HG02588 (cell line): ENCODE data around the gene PTPDC1.

Source experiments
- ATAC-seq: cut with Tn5 transposase; IDR thresholded peaks from one replicate; pipeline ENCODE4 v1.9.1; 2021; ENCODE audit warnings: mild to moderate bottlenecking, moderate library complexity; ENCODE audit not compliant: unreplicated experiment

PTPDC1 gene

DNA sequence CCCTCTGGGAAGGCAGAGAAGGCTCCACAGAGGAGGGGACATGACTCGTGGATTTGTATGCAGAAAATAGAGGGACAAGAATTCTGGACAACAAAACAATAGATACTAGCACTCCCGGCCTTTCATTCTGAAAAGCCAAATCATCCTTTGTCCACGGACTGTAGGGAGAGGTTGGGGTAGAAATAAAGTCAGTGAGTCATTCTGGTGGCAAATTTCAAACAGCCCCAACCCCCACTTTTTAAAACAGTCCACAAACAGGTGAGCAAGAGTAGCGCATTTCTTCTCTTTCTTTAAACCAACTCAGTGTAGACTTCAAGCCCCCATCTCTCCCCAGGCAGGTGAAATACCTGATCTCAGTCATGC, 56.1 kb downstream of the PTPDC1 start:
- ATAC-seq, result no peak

DNA sequence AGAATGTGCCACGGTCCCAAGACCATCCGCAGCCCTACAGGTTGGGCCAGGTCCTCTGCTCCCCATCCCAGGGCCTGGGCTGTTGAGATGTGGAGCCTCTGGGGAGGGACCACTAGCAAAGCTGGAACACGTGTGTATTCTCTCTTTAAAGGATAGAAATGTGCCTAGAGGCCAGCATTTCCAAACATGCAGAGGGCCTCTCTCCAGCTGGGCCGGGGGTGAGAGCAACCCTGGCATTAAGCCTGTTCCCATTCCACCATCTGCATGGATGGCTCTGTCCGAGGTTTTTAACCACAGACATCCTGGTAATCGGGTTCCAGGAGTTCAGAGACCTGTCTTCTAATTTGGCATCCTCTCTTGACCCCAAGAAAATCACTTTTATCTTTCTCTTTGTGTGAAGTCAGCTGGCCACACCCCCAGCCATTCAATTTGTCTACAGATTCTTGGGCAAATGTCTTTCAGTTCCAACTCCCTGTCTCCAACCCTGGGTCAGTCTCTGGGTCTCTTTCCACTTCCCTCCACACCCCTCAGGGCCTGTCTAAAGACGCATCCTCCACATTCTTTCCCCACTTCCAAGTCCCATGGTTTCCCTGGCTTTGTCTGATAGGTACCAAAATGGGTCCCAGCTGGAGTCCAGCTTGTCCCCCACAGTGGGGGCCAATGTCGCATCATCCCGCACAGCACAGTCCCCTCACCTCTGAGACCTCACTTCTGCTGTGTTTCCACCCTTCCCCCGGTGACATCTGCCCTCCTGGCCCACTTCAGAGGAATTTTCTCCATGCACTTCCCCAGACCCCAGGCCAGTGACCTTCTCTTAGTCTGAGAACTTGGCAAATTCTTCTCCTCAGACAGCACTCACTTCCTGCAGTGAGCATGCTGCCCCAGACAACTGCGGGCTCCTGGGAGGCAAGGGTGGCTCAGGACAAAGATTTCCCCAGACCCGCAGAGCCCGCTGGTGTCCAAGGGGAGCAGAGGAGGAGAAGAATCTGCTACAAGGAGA, 56.8 kb downstream of the PTPDC1 start:
- ATAC-seq, result no peak

DNA sequence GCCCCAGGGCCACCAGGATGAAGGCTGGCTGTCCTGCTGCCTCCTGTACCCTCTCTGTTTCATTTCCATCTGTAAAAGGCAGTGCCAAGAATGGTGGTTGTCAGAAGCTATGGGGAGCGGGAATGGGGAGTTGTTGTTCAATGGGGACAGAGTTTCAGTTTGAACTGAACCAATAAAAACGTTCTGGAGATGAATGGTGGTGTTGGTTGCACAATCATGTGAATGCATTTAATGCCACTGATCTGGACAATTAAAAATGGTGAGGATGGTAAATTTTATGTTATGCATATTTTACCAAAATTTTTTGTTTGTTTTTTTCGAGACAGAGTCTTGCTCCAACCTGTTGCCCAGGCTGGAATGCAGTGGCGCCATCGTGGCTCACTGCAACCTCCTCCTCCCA, 58.1 kb downstream of the PTPDC1 start:
- no peak for ATAC-seq

DNA sequence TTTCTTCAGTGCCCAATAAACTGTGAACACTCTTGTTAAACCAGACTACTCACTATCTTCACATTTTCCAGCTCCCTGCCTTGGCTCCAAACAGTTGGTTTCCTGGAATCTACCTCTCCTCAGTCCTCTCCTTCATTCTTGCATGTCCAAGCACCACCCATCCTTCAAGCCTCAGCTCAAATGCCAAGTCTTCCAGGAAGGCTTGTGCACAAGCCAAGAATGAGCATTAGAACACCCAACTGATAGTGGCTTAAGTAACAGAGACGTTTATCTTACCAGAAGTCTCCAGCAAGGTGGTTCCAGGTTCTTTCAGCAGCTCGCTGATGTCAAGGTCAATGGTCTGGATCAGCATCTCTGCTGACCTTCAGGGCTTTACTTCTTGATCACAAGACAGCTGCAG, 60.1 kb downstream of the PTPDC1 start:
- ATAC-seq, result no peak

DNA sequence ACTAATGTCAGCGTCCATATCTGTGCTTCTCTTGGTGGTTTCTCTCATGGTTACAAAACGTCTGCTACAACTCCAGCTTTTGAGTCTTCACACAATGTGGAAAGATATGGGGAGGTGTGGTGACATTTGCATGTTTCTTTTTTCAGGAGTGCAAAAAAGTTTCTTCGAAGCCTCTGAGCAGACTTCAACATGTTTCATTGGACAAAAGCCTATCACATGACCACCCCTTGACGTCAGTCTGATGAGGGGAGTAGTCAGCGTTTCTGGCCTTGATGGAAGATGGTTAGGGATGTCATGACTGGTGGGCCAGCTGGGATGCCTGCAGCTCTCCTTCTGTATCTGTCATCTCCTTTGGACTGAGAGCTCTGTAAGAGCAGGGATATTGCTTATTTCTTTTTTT, 61.4 kb downstream of the PTPDC1 start:
- ATAC-seq, result no peak

DNA sequence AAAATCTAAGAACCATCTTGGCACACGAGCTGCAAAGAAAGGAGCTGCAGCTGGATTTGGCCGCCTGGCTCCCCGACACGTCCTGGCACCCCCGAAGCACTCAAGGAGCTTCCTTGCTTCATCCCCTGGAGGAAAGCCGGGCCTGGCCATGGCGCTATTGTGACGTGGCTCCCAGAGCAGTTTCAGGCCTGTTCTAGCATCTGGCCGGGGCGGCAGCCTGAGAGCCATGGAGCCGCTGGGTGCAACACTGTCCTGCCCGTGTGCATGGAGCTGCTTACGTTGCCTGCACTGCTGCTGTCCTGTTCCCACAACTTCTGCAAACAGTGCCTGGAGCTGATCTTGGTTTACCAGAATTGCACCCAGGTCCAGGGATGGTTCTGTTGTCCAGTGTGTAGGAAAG, 63.5 kb downstream of the PTPDC1 start:
- ATAC-seq, result no peak

DNA sequence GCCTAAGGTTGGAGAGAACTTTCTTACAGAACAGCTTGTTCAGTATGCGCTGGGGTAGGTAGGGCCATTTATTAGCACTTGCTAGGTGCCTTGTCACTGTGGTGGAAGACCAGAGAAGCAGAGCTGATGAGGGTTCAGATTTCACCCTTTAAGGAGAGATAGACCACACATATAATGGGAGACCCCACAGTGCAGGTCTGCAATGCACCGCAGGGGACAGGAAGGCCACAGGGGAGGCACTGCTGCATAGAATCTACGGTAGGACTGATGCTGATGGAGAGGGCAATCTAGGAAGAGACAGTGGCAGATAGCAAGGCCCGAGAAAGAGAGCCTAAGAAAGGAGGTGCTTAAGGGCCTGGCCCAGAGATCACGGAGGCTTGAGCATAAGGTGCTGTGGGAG, 64.2 kb downstream of the PTPDC1 start:
- no peak for ATAC-seq

DNA sequence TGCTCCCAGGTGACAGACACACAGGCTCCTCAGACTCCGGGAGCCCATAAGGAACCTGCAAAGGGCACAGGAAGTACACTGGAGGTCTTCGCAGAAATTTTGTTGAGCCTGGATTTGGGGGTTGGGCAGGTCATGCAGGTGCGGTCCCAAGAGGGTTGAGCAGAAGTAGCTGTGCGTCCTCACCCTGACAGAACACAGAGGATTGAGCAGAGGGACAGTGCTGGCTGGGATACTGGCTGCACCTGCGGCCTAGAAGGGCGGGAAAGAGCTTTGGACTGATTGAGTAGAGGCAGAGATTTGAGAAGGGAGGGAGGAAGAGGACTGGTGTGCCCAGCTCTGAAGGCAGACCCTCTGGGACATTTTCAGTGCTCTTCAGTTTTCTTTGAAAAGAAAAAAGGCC, 65.4 kb downstream of the PTPDC1 start:
- no peak for ATAC-seq

DNA sequence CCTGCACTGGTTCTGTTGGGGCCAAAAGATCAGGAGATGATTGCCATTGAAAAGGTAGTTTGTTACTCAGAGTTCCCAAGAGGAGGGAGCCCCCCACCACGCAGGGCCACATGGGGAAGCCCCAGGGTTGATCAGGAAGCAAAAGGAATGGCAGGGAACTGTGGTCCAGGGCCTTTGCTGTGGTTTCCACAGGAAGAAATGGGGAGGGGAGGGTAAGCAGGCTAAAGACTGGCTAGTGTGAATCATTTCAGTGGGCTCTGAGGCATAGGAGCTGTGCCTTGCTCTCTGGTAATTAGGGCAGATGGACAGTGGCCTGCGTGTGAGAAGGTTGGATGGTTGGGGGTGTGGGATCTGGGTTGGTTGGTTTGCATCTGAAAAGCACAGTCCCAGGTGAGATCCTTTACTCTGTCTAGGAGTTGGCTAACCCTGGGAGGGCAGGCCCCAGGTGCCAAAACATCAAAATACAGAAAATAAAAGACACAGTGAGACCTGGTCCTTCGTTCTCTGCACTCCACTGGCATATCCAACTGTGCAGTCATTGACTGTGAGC, 66.1 kb downstream of the PTPDC1 start:
- no peak for ATAC-seq

DNA sequence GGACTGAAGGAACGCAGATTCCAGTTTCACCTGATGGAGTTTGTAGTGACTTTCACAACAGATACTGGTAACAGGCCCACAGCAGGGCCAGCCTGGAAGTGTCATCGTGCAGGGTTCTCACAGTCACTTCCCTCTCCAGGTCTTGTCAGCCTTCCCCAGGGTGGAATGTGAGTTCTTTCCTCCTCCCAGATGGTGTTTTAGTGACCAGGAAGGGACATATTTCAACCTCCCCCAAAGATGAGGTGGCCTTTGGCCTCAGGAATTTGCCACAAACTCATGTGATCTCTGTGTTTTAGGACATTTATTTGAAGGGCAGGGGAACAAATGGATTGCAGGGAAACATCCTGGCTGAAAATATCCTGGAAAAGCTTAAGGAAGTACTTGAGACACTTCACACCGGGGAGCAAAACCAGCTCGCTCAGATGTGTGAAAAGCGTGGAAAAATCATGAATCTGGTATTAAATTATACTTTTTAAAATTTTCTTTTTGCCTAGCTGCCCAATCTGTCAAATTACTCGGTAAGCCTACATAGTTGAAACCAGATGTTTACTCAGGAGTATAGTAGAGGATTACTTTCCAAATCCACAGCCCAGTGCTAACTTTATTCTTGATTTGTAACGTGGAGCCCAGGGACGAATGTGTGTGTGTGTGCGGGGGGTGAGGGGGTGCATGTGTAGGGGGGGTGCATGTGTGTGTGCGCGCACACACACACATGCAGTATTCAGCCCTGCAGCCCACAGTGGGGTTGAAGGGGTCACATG, 66.8 kb downstream of the PTPDC1 start:
- no peak for ATAC-seq

DNA sequence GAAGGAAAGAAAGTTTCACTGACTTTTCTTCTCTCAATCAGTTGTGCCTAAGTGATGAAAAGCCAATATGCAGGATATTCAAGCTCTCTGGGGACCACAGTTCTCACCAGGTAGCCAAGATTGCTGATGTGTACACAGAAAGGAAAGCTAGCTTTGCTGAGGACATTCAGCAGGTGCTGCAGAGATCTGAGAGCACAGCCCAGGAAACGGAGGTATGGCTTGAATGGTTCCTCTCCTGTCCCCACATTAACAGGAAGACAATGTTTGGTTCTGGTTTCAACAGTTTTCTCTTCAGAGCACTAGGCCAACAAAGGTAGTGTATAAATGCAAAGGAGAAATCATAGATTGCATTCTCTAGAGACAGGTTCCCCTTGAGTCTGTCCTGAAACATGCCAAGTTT, 69.6 kb downstream of the PTPDC1 start:
- ATAC-seq, result no peak

DNA sequence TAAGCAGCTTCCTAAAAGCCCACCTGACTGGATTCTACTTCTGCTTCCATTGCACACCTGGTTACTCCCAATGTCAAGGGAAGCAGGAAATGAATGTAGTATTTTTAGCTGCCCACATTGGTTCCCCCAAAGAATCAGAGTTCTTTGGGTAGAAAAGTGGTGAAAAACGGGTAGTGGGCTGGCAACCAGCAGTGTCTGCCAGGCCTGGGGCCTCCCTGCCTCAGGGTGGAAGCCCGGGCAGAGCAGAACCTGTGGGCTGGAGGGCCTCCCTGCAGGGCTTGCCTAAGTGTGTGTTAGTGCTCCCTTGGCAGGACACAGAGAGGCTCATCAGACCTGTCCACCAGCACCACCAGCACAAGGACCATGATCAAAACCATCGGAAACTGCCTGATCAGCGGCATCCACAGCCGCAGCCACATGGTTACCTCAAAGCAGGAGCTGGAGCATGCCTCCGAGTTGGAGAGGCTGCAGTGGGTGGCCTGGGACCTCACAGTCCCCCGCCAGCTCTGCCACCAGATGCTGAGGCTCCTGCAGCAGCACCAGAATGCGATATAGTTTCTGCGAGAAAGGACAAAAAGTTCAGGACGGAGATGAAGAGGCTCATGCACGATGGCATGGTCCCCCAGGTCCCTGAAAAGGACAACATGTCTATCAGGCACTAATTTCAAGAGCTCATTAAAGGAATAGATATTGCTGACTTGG, 72.2 kb downstream of the PTPDC1 start:
- no peak for ATAC-seq

DNA sequence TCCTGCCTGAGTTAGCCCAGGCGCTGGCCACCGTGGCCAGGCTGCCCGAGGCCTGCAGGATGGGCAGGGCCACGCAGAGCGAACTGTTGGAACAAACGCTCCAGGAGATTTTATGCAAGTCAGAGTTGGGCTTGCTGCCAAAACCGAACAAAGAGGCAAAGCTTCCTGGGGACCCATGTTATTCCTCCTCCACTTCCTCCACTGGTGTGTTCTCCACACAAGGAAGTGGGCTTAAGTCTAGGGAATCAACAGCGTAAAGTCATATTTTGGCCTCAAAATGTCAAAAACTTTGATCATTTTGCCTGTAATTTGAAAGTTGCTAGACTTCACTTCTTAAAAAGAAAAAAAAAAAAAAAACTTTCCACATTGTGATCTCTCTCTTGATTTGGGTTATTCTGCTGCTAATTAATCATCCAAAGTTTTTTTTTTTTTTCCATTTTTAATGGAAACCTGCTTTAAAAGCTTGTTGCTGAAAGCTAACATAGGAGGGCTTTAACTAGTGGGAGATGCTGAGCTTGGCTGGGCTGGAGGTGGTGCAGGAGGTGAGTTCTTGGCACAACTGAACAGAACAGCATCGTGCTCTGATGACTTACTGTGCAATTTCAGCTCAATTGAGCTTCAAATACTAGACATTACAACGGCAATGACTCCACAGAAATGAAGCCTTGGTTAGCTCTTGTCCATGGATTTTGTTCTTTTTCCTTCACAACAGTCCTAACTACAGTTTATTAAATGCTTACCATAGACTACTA, 73.0 kb downstream of the PTPDC1 start:
- ATAC-seq, result no peak
